K562 (cell line): ENCODE results near the gene PHF14.

Source experiments
- CREB1 ChIP-seq, 2 experiments: sonication (generic) in 1 of 2; formaldehyde crosslinking in 1 of 2; IDR thresholded peaks; 2 replicates each; pipeline versions ENCODE4 v1.6.1 to v1.8.0; 2012 to 2022; ENCODE audit warnings: inconsistent platforms in 1 of 2, mild to moderate bottlenecking in 1 of 2, missing genetic modification reagents in 1 of 2, moderate library complexity in 1 of 2
- CTCF ChIP-seq, 3 experiments: IDR thresholded peaks in 2 of 3; conservative IDR thresholded peaks in 1 of 3; 2 replicates each; pipeline ENCODE4 v1.5.1; 2011 to 2012; ENCODE audit warnings: low read length in 3 of 3, mild to moderate bottlenecking in 3 of 3, control low read depth in 2 of 3, improper control_type of control experiment in 1 of 3, inconsistent platforms in 1 of 3, low read depth in 1 of 3, mixed read lengths in 1 of 3, moderate library complexity in 1 of 3; ENCODE audit not compliant: insufficient read depth in 2 of 3
- GMEB1 ChIP-seq: fragments of 250-450 bp; sonication (Bioruptor Pico); IDR thresholded peaks from 2 replicates; pipeline ENCODE4 v1.4.0; 2020; ENCODE audit warnings: mild to moderate bottlenecking
- MED1 ChIP-seq: sonication (generic); formaldehyde crosslinking; IDR thresholded peaks from 2 replicates; pipeline ENCODE4 v1.8.1; 2023; ENCODE audit warnings: missing genetic modification reagents, borderline replicate concordance
- POLR2A ChIP-seq: fragments of 450-650 bp; conservative IDR thresholded peaks from 2 replicates; pipeline ENCODE4 v1.6.1; 2016
- ZNF146 ChIP-seq: IDR thresholded peaks from one replicate; pipeline ENCODE4 v1.6.1; 2018; ENCODE audit warnings: missing compliant biosample characterization; ENCODE audit not compliant: unreplicated experiment

DNA sequence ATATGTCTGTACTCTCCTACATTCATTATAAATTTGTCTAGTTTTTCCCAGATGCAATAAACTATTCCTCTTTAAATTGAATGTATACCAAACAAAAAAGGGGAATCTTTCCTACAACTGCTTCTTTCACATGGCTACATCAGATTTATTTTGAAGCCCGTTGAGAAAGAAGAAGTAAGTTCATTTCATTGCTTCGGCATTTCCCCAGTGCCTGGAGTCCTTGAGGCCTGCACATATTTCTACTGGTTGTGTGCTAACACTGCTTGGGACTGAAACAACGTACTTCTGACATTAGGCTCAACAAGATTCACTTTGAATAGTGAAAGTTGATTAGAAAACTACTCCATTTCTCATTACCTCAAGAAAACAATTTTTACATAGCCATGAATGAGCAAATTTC is 201.7 kb downstream of the PHF14 start:
- TF ChIP-seq ZNF146 (CRISPR knock-in tag) = no peak
- no peak for TF ChIP-seq MED1
- TF ChIP-seq CREB1 (IDR thresholded peaks at IDR 0.05) = no peak
- TF ChIP-seq CREB1 (CRISPR knock-in tag; IDR thresholded peaks at IDR 0.05) = no peak
- TF ChIP-seq POLR2A = no peak
- TF ChIP-seq CTCF (IDR thresholded peaks at IDR 0.05 in 2 of 3, conservative IDR thresholded peaks at IDR 0.05 in 1 of 3; ENCODE audit: insufficient read depth in 2 of 3, low read depth in 1 of 3, low read length in 3 of 3) = no peak
- TF ChIP-seq GMEB1 (CRISPR knock-in tag) = no peak
